Femur (tissue), 1 donor: ENCODE measurements around the gene CMTM7.
"Not testable (repeated sequence)": the region's sequence is repeated elsewhere in the genome, so short reads cannot be mapped to it uniquely, and the experiment has no call there.

ENCODE experiments used
- DNase-seq: peaks from one replicate; pipeline ENCODE4 v3.0.0-alpha.2; 2017

Gene CMTM7

GRCh38 chr3:32438596-32439344, 47.1 kb downstream of the CMTM7 start:
- DNase-seq: no peak

GRCh38 chr3:32439421-32439820, 47.8 kb downstream of the CMTM7 start:
- not testable (repeated sequence) for DNase-seq

- no peak for DNase-seq
Measured at GRCh38 chr3:32440611-32441350, 49.1 kb downstream of the CMTM7 start.

DNA sequence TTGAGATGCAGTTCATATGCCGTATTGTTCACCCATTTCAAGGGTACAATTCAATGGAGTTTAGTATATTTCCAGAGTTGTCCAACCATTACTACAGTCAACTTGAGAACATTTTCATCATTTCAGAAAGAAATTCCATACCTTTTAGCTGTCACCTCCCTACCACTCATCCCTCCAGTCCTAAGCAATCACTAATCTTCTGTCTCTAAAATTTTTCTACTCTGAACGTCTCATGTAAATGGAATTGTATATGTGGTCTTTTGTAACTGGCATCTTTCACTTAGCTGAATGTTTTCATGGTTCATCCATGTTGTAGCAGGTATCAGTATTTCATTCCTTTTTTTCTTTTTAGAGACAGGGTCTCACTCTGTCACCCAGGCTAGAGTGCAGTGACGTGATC, 51.1 kb downstream of the CMTM7 start:
- DNase-seq: no peak

GRCh38 chr3:32443478-32443877, 51.8 kb downstream of the CMTM7 start:
- no peak for DNase-seq

DNA sequence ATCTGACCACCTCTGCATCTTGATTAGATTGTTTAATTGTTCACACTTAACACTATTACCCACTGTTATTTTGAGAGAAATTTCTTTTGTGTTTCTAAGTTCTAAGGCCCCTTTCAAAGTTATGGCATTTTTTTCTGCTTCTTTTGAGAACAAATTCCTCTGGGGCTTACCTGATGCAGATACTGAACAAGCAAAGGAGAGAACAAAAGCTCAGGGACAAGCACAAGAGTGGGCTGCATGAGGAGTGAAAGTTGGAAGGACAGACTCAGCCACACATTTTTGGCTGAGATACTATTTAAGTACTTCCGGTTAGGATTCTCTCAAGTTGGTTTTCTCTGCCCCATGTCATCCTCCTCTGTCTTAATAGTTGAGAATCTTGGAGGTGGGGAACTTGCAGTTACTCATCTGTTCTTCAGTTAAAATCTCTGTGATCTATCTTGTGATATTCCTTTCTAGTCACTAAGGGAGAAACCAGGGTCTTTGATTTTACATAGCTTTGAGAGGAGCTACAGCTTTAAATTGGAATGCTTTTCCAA, 56.3 kb downstream of the CMTM7 start:
- no peak for DNase-seq

DNA sequence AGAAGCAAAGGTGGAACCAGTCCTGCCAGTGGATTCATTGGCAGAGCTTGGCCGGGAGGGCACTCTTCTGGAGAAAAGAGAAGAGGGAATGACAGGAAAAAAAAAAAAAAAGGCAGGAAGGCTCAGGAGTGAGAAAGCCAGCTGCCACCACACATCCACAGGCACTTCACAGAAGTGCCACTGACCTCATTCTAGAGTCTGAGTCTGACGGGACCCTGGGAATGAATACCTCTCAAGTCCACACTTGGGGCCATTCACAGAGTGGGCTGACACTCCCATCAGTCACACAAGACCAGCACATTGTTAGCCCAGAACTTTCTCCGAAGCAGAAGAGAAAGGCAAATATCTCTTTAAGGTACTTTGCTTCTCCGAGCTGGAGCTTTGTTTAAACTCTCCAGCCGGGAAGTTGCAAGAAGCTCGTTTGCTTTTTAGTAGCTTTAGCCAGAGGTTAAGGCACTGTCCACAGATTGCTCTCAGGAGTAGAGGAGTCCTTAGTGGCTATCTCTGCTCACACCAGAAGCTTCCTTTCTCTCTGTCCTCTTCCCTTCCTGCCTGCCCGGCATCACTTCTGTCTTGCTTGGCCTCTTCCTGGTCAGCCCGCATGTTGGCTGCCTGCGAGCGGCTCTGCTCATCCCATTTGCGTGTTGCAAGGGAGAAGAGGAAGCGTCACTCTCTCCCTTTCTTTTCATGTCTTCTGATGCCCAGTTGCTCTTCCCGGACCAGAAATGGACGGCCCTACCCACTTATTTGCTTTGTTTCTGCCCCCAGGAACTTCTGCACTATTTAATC, 57.2 kb downstream of the CMTM7 start:
- no peak for DNase-seq

- no peak for DNase-seq
Measured at GRCh38 chr3:32449691-32450090, 58.0 kb downstream of the CMTM7 start.

- DNase-seq: no peak
Measured at GRCh38 chr3:32450426-32450825, 58.8 kb downstream of the CMTM7 start.

DNA sequence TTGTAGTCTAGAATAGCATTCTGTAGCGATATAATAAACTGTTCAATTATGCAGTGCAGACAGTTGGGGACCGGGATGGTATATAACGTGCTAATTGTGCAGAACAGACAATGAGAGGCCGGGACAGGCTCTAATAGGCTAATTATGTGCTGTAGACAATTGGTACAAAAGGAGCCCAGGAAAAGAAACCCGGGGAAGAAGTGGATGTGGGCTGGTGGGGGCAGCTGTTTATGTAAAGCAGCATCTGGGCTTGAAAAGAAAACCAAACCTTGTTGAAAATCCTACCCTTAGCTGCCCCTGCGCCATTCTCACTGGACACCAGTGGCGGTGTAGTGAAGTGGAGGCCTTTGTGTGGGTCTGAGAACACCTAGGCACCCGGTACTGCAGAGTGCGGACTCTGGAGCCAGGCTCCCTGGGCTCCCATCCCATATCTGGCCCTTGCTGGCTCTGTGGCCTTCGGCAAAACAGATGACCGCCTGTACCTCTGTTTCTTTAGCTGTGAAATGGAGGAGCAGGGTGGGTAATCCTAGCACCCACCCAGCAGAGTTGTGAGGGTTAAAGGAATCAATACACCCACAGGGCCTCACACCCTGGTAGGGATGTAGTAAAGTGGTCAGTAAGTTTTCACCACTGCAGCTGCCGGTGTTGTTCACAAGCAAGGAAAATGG, 59.5 kb downstream of the CMTM7 start:
- no peak for DNase-seq

GRCh38 chr3:32452009-32452408, 60.4 kb downstream of the CMTM7 start:
- DNase-seq: no peak

DNA sequence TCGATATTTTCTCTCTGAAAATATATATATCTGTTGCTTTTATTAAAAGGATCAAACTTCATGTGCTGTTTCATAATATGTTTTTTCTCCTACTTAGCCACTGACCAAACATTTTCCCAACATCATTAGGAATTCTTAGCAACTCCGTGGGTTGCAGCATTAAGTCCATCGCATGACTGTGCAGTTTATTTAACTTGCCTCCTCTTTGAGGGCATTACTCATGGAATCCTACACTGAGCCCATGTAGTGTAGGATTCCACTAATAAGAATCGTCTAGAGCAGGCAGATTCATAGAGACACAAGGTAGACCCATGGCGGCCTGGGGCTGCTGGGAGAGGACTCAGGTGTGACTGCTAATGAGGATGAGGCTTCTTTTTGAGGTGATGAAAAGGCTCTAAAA, 61.7 kb downstream of the CMTM7 start:
- no peak for DNase-seq

DNA sequence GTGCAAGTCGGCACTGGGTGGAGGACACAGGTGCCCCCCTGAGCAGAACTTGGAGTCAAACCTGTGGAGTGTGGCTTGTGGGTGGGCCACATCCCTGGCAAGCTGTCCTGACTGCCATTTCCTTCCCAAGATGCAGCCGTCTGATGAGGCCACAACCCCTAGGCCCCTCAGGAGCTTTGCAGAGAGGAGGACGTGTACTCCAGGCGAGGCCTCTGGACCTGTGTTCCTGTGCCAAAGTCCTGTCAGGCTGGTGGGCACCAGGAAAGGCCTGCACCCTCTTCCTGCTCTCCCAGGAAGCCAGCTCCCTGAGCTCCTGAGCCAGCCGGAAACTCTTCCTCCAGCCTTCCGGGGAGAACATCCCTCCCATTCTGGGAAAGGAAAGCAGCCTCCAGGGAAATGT, 62.5 kb downstream of the CMTM7 start:
- no peak for DNase-seq

- DNase-seq: no peak
Measured at GRCh38 chr3:32454731-32455608, 63.3 kb downstream of the CMTM7 start.

GRCh38 chr3:32455609-32456428, 64.2 kb downstream of the CMTM7 start:
- no peak for DNase-seq

DNA sequence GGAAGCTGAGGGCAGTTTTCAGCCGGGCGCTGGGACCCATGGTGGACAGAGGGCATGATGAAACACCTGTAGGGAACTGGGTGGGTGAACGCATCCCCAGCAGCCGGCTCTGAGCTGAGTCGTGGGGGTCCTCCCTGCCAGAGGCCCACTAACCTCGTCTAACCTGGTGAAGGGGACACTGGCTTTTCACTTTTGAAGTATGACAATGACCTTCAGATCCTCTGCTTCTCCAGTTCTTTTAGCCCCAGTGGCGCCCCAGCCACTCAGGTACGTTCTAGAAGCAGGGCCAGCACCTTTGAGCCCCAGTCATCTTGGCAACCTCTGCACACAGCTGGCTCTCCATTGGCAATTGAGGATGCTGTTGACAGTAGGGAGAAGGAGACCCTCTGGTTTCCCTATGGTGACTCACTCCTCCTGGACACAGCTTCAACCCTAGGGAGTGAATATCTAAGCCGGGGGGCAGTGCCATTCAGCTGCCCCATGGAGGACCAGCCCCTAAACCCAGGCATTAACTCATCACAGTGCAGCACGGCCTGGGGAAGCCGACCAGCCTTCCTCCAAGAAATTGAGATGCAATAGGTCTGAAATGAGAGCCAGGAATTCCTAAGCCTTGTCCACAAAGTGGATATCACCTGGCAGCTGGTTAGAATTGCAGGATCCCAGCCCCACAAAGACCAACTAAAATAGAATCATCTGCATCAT, 64.9 kb downstream of the CMTM7 start:
- DNase-seq: no peak

- no peak for DNase-seq
Measured at GRCh38 chr3:32457971-32458471, 66.4 kb downstream of the CMTM7 start.

DNA sequence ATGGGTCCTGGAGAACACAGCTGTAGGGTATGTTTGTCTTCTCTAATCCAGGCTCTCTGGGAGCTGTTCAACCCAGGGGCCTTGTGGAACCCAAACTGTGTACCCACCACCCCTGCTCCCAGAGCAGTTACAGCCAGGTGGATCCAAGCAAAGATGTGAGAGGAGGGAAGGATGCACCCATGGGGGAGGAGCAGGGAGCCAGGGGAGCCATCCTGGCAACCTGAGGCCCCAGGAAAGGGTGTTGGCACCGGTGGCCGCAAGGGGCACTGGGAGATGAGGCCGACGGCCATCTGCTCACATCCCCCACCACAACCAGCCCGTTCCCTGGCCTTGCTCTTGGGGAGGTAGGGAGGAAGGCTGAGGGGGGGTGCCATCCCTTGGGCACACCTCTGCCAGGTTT, 67.8 kb downstream of the CMTM7 start:
- DNase-seq: no peak

DNA sequence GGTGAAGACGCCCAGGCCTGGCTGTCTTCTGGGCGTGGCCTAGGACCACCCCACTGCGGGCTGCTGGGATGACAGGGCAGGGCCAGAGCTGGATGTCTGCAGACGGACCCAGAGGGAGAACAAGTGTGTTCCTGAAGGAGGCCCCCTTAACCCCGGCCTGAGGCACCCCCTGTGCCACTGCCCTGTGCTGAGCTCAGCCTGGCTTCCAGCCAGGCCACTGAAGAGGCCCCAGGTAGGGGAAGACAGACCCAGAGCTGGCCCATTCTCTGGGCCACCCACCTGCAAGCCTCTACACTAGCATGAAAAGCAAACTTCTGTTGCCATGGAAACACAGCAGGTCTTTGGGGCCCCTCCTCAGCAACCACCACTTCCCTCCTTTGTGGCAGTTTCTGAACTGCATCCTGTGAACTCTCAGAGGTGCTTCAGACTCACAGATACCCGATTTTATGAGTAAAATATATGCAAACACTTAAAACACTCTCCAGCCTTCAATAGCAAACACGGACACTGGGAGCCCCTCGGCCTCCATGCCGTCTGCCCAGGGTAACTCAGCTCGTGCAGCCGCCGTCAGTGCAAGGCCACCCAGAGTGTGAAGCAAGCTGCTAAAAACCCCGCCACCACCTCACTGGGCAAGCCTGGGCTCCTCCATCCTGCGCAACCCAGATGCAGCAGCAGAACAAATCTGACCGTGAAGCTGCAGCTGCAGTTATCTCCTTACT, 68.5 kb downstream of the CMTM7 start:
- DNase-seq: peak; percentile 38
